HG03196 (cell line): ENCODE measurements around the gene NUDT6.

ENCODE experiments used
- ATAC-seq: cut with Tn5 transposase; IDR thresholded peaks from one replicate; pipeline ENCODE4 v1.9.1; 2021; ENCODE audit not compliant: unreplicated experiment

The NUDT6 gene

GRCh38 chr4:122914938-122915337 is 7.5 kb downstream of the NUDT6 start:
- no peak for ATAC-seq

- ATAC-seq: peak; percentile 83
Measured at GRCh38 chr4:122914292-122914904, 8.0 kb downstream of the NUDT6 start.

GRCh38 chr4:122912810-122913575 is 9.4 kb downstream of the NUDT6 start:
- ATAC-seq: no peak

- no peak for ATAC-seq
Measured at GRCh38 chr4:122911588-122911987, 10.8 kb downstream of the NUDT6 start.

GRCh38 chr4:122909683-122910082 is 12.7 kb downstream of the NUDT6 start:
- no peak for ATAC-seq

GRCh38 chr4:122908223-122908622 is 14.2 kb downstream of the NUDT6 start:
- ATAC-seq: no peak

GRCh38 chr4:122906859-122907305 is 15.5 kb downstream of the NUDT6 start:
- ATAC-seq: no peak

GRCh38 chr4:122903766-122904288 is 18.6 kb downstream of the NUDT6 start:
- no peak for ATAC-seq

GRCh38 chr4:122901247-122902010 is 21.0 kb downstream of the NUDT6 start:
- ATAC-seq: no peak

GRCh38 chr4:122900314-122900713 is 22.1 kb downstream of the NUDT6 start:
- no peak for ATAC-seq

- no peak for ATAC-seq
Measured at GRCh38 chr4:122899682-122900081, 22.7 kb downstream of the NUDT6 start.

GRCh38 chr4:122898370-122899150 is 23.8 kb downstream of the NUDT6 start:
- no peak for ATAC-seq

- no peak for ATAC-seq
Measured at GRCh38 chr4:122896270-122896669, 26.1 kb downstream of the NUDT6 start.

- no peak for ATAC-seq
Measured at GRCh38 chr4:122895336-122895995, 26.9 kb downstream of the NUDT6 start.

- no peak for ATAC-seq
Measured at GRCh38 chr4:122894827-122895226, 27.6 kb downstream of the NUDT6 start.

- no peak for ATAC-seq
Measured at GRCh38 chr4:122890147-122890795, 32.1 kb downstream of the NUDT6 start.

GRCh38 chr4:122889726-122890125 is 32.7 kb downstream of the NUDT6 start:
- no peak for ATAC-seq

- ATAC-seq: no peak
Measured at GRCh38 chr4:122884499-122884898, 37.9 kb downstream of the NUDT6 start.

- no peak for ATAC-seq
Measured at GRCh38 chr4:122882857-122883735, 39.3 kb downstream of the NUDT6 start.
